ENCODE results near the gene NUMB.

The NUMB gene

GRCh38 chr14:73455294-73455693 is 3.1 kb downstream of the NUMB start:
- Histone ChIP-seq H3K79me2 (ENCODE audit: insufficient read depth, low read depth) (peaks cover 14% of the 10 kb centered on the region; the same call in 1 of the 2 replicates), H2AFZ (ENCODE audit: low read depth) (no peak overlapping the region), H3K4me2 (no peak overlapping the region), H4K20me1 (ENCODE audit: insufficient read depth) (no peaks in the 10 kb centered on the region), H3K36me3 (ENCODE audit: insufficient read depth) (no peaks in the 10 kb centered on the region), H3K9ac (no peak overlapping the region), H3K27me3 (ENCODE audit: insufficient read depth, low read depth) (no peaks in the 10 kb centered on the region), H3K27ac (no peak overlapping the region), H3K4me1 (ENCODE audit: low read depth, poor library complexity, severe bottlenecking) (peaks cover 25% of the 10 kb centered on the region), H3K4me3 (IDR thresholded peaks at IDR 0.05; ENCODE audit: insufficient read depth, low read depth, low read length) (no peak overlapping the region)
- TF ChIP-seq CTCF (conservative IDR thresholded peaks at IDR 0.05; ENCODE audit: low read depth, low read length) = no peak

- Histone ChIP-seq H4K20me1 (ENCODE audit: insufficient read depth) (no peaks in the 10 kb centered on the region), H3K79me2 (ENCODE audit: insufficient read depth, low read depth) (peaks cover 14% of the 10 kb centered on the region; the same call in 1 of the 2 replicates), H3K4me2 (no peak overlapping the region), H3K27me3 (ENCODE audit: insufficient read depth, low read depth) (no peaks in the 10 kb centered on the region), H3K27ac (no peak overlapping the region), H3K9ac (no peak overlapping the region), H2AFZ (ENCODE audit: low read depth) (no peak overlapping the region), H3K4me3 (IDR thresholded peaks at IDR 0.05; ENCODE audit: insufficient read depth, low read depth, low read length) (no peak overlapping the region), H3K36me3 (ENCODE audit: insufficient read depth) (no peaks in the 10 kb centered on the region), H3K4me1 (ENCODE audit: low read depth, poor library complexity, severe bottlenecking) (peaks cover 25% of the 10 kb centered on the region)
- TF ChIP-seq CTCF (conservative IDR thresholded peaks at IDR 0.05; ENCODE audit: low read depth, low read length) = no peak
These were observed 5.8 kb downstream of the NUMB start for GRCh38 chr14:73452341-73453186.

GRCh38 chr14:73443758-73444157 is 14.6 kb downstream of the NUMB start:
- Histone ChIP-seq H3K4me2 (no peak overlapping the region), H3K36me3 (ENCODE audit: insufficient read depth) (no peaks in the 10 kb centered on the region), H3K27me3 (ENCODE audit: insufficient read depth, low read depth) (no peaks in the 10 kb centered on the region), H4K20me1 (ENCODE audit: insufficient read depth) (no peaks in the 10 kb centered on the region), H3K79me2 (ENCODE audit: insufficient read depth, low read depth) (no peaks in the 10 kb centered on the region), H3K27ac (no peak overlapping the region), H3K4me3 (IDR thresholded peaks at IDR 0.05; ENCODE audit: insufficient read depth, low read depth, low read length) (no peak overlapping the region), H3K4me1 (ENCODE audit: low read depth, poor library complexity, severe bottlenecking) (no peaks in the 10 kb centered on the region), H3K9ac (no peak overlapping the region), H2AFZ (ENCODE audit: low read depth) (no peak overlapping the region)
- no peak for TF ChIP-seq CTCF (conservative IDR thresholded peaks at IDR 0.05; ENCODE audit: low read depth, low read length)

DNA sequence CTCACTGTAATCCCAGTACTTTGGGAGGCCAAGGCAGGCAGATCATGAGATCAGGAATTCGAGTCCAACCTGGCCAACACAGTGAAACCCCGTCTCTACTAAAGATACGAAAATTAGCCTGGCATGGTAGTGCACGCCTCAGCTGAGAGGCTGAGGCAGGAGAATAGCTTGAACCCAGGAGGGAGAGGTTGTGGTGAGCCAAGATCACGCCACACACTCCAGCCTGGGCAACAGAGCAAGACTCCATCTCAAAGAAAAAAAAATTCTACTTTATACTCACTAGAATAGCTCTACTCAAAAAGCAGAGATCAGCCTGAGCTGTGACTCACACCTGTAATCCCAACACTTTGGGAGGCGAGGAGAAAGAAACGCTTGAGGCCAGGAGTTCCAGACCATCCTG is 17.1 kb downstream of the NUMB start:
- Histone ChIP-seq H3K79me2 (ENCODE audit: insufficient read depth, low read depth) (no peaks in the 10 kb centered on the region), H3K9ac (no peak overlapping the region), H3K4me3 (IDR thresholded peaks at IDR 0.05; ENCODE audit: insufficient read depth, low read depth, low read length) (no peak overlapping the region), H4K20me1 (ENCODE audit: insufficient read depth) (no peaks in the 10 kb centered on the region), H3K36me3 (ENCODE audit: insufficient read depth) (no peaks in the 10 kb centered on the region), H3K27ac (no peak overlapping the region), H2AFZ (ENCODE audit: low read depth) (no peak overlapping the region), H3K27me3 (ENCODE audit: insufficient read depth, low read depth) (no peaks in the 10 kb centered on the region), H3K4me1 (ENCODE audit: low read depth, poor library complexity, severe bottlenecking) (no peaks in the 10 kb centered on the region), H3K4me2 (no peak overlapping the region)
- TF ChIP-seq CTCF (conservative IDR thresholded peaks at IDR 0.05; ENCODE audit: low read depth, low read length) = no peak
